Neural cell (in vitro differentiated cells): Measurements from ENCODE around the gene ZNF407.

Experiments used
- EP300 ChIP-seq: fragments of 450-650 bp; conservative IDR thresholded peaks from 2 replicates; pipeline ENCODE4 v1.6.1; 2014; ENCODE audit warnings: antibody characterized with exemption, mild to moderate bottlenecking, moderate library complexity; ENCODE audit not compliant: poor library complexity, severe bottlenecking
- POLR2AphosphoS5 ChIP-seq: IDR thresholded peaks from 2 replicates; pipeline ENCODE4 v1.6.1; 2012
- RAD21 ChIP-seq: fragments of 450-650 bp; conservative IDR thresholded peaks from 2 replicates; pipeline ENCODE4 v1.6.1; 2014; ENCODE audit warnings: antibody characterized with exemption, mild to moderate bottlenecking, moderate library complexity
- TAF1 ChIP-seq: IDR thresholded peaks from 2 replicates; pipeline ENCODE4 v1.6.1; 2012; ENCODE audit warnings: low read depth
- TF ChIP-seq, protein P1 (sequence below): fragments of 450-650 bp; IDR thresholded peaks from 2 replicates; pipeline ENCODE4 v1.5.1; 2014; ENCODE audit warnings: antibody characterized with exemption, mild to moderate bottlenecking, moderate library complexity; ENCODE audit not compliant: poor library complexity, severe bottlenecking

DNA sequence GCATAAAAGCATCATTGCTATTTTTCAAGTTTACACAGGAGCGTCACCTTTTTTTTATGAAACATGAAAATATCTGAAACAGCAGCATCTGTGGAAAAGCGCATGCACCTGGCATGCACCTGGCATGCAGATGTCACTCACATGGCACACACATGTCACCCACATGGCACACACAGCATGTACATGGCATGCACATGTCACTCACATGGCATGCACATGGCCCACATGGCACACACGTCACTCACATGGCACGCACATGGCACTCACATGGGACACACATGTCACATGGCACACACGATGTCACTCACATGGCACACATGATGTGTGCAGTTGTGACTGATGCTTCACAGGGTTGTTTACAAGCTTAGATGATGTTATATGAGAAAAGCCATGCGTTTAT, 188.0 kb downstream of the ZNF407 start:
- TF ChIP-seq, protein P1, sequence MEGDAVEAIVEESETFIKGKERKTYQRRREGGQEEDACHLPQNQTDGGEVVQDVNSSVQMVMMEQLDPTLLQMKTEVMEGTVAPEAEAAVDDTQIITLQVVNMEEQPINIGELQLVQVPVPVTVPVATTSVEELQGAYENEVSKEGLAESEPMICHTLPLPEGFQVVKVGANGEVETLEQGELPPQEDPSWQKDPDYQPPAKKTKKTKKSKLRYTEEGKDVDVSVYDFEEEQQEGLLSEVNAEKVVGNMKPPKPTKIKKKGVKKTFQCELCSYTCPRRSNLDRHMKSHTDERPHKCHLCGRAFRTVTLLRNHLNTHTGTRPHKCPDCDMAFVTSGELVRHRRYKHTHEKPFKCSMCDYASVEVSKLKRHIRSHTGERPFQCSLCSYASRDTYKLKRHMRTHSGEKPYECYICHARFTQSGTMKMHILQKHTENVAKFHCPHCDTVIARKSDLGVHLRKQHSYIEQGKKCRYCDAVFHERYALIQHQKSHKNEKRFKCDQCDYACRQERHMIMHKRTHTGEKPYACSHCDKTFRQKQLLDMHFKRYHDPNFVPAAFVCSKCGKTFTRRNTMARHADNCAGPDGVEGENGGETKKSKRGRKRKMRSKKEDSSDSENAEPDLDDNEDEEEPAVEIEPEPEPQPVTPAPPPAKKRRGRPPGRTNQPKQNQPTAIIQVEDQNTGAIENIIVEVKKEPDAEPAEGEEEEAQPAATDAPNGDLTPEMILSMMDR, result no peak
- TF ChIP-seq TAF1 (no peak), EP300 (no peak), POLR2AphosphoS5 (no peak), RAD21 (no peak)
